Fibroblast of skin of left biceps (primary cell): ENCODE measurements around the gene INPPL1.
"Not testable (repeated sequence)": the region's sequence is repeated elsewhere in the genome, so short reads cannot be mapped to it uniquely, and the experiment has no call there.

Source experiments
- DNase-seq, 2 experiments: peaks; one replicate each; pipeline ENCODE4 v3.0.0-alpha.2; 2013; ENCODE audit warnings: low read depth in 2 of 2

INPPL1 gene, protein sequence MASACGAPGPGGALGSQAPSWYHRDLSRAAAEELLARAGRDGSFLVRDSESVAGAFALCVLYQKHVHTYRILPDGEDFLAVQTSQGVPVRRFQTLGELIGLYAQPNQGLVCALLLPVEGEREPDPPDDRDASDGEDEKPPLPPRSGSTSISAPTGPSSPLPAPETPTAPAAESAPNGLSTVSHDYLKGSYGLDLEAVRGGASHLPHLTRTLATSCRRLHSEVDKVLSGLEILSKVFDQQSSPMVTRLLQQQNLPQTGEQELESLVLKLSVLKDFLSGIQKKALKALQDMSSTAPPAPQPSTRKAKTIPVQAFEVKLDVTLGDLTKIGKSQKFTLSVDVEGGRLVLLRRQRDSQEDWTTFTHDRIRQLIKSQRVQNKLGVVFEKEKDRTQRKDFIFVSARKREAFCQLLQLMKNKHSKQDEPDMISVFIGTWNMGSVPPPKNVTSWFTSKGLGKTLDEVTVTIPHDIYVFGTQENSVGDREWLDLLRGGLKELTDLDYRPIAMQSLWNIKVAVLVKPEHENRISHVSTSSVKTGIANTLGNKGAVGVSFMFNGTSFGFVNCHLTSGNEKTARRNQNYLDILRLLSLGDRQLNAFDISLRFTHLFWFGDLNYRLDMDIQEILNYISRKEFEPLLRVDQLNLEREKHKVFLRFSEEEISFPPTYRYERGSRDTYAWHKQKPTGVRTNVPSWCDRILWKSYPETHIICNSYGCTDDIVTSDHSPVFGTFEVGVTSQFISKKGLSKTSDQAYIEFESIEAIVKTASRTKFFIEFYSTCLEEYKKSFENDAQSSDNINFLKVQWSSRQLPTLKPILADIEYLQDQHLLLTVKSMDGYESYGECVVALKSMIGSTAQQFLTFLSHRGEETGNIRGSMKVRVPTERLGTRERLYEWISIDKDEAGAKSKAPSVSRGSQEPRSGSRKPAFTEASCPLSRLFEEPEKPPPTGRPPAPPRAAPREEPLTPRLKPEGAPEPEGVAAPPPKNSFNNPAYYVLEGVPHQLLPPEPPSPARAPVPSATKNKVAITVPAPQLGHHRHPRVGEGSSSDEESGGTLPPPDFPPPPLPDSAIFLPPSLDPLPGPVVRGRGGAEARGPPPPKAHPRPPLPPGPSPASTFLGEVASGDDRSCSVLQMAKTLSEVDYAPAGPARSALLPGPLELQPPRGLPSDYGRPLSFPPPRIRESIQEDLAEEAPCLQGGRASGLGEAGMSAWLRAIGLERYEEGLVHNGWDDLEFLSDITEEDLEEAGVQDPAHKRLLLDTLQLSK

DNA sequence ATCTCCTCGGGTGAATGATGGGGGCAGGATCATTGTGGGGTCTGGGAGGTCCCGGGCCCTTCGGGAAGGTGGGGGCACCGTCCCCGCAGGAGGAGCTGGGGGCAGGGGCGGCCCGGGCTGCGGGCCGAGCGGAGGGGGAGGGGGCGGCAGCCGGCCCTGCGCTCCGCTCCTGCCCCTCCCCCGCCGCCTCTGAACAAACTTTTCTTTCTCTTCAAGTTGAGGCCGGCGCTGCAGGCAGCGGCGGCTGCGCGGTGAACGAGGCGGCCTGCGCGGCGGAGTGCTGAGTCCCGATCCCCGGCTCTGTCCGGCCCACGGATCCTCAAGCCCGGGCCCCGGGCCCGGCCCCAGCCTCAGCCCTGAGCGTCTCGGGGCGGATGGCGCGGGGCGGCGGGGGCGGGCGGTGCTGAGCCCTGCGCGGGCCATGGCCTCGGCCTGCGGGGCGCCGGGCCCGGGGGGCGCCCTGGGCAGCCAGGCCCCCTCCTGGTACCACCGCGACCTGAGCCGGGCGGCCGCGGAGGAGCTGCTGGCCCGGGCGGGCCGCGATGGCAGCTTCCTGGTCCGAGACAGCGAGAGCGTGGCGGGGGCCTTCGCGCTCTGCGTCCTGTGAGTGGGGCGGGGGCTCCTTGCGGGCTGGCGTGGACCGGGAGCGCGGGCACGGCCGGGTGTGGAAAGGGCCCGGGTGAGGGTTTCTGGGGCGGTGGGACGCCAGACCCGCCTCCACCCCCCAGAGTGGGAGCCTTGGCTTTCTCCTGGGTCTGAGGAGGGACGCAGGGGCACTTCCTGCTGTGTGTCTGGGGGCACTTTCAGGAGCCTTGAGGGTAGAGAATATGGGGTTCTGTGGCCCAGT is at the start of gene INPPL1:
Gene INPPL1 (plus strand): TSS at position 204 of the 847 bp plus-strand sequence. CDS start 218 bp downstream, at position 422.
- DNase-seq, result no peak

DNA sequence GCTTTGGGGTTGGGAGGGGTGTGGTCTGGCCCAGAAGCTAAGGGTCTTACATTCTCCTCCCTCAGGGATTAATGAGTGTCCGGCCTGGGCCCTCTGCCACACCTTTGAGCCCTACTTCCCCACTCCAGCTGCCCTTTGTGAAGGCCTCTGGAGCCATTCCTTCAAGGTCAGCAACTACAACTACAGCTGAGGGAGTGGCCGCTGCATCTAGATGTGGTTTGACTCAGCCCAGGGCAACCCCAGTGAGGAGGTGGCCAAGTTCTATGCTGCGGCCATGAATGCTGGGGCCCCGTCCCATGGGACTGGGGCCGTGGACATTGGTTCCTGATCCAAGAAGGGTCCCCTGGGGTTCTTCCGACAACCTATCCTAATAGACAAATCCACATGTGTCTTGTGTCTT is 46.9 kb upstream of the INPPL1 start:
- DNase-seq, result no peak

DNA sequence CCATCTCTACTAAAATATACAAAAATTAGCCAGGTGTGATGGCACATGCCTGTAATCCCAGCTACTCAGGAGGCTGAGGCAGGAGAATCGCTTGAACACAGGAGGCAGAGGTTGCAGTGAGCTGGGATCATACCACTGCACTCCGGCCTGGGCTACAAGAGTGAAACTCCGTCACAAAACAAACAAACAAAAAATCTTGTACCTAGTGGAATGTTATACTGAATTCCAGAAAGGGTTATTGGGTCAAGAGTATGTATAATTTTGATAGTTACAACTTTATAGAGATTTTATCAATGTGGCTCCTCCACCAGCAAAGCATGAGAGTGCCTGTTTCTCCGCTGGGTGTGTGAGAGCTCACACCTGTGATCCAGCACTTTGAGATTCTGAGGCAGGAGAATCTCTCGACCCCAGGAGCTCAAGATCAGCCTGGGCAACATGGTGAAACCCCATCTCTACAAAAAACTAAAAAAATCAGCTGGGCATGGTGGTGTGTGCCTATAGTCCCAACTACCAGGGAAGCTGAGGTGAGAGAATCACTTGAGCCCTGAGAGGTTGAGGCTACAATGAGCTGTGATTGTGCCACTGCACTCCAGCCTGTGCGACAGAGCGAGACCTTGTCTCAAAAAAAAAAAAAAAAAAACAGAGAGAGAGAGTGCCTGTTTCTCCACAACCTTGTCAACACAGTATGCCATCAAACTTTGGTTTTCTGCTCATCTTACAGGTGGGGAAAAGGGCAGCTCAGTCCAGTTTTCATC is 45.3 kb upstream of the INPPL1 start:
- DNase-seq, result no peak

DNA sequence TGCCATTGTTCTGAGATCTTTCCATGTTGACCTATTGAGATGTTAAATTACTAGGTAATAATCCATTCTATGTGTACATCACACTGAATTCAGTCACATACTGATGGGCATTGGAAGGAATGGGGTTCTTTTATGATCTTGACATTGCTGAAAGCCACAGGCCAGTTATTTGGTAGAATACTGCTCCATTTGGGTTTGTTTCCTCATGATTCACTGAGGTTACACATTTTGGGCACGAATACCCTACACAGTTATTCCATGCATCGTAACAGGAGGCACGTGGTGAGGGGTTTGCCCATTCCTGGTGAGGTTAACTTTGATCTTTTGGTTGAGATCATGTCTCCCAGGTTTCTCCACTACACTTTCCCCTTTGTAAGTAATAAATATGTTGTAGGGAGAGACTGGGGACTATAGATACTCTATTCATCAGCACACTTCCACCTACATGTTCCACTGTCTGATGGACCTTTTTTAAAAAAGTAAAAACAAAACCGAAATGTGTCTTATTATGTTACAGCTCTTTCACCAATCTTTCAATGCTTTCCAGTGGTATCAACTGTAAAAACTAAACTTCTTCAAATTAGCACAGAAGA is 44.7 kb upstream of the INPPL1 start:
- no peak for DNase-seq

DNA sequence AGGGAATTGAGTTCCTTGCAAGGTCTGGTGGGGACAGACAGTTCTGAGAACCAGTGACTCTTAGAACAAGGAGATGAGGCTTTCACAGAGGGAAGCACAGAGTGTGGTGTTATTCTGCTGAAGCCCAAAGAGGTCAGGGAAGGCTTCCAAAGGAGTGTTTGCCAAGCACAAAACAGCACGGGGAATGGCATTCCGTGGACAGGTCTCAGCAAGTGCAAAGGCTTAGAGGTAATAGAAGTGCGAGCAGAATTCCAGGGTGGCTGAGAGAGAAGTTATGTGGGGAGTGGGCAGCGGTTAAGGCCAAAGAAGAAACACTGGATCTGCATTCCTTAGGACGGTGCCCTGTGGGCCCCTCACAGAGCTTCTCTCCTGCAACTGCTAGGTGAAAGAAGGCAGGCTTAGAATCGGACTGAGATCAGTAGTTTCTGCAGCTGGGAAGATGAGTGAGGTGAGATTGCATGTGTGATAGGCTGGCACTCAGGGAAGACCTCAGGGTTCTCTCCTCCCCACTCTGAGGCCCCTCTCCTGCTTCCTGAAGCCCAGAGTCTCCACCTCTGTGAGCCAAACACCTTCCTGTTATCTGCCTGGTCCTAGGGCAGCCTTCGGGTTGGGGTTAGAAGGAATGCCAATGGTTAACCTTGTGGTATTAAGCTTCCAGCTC is 43.5 kb upstream of the INPPL1 start:
- DNase-seq, result not testable (repeated sequence)

DNA sequence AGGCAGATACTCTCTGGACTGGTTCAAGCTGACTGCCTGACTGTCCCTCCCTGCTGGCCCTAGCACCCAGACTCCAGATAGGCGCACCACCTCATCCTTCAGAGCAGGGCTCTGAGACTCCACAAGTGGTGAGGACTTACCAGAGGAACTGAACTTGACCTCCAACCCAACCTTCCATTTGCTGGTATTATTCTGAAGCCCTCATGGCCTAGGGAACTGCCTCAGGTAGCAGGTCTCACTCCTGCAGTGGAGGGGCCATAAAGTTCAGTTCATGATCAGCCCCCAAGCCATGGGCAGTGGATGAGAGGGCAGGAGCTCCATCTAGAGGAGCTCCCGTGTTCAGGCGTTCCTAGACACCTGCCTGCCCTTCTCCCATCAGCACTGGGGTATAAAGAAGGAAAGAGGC is 43.0 kb upstream of the INPPL1 start:
- DNase-seq, result not testable (repeated sequence)

DNA sequence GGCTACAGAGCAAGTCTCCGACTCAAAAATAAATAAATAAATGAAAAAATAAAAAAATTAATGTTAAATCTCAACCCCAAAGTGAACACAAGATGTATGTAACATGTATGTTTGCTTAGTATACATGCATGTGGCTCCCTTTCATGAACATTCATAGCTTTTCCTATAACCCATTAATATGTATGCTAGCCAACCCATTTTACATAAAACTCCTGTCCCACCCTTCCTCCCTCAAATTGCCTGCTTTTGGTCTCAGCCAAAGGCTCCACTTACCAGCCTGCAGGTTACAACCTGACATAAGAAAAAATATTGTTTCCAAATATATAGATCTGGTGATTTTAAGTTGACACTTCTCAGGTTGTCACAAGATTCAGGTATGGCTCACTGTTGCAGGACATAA is 36.3 kb upstream of the INPPL1 start:
- DNase-seq, result no peak

DNA sequence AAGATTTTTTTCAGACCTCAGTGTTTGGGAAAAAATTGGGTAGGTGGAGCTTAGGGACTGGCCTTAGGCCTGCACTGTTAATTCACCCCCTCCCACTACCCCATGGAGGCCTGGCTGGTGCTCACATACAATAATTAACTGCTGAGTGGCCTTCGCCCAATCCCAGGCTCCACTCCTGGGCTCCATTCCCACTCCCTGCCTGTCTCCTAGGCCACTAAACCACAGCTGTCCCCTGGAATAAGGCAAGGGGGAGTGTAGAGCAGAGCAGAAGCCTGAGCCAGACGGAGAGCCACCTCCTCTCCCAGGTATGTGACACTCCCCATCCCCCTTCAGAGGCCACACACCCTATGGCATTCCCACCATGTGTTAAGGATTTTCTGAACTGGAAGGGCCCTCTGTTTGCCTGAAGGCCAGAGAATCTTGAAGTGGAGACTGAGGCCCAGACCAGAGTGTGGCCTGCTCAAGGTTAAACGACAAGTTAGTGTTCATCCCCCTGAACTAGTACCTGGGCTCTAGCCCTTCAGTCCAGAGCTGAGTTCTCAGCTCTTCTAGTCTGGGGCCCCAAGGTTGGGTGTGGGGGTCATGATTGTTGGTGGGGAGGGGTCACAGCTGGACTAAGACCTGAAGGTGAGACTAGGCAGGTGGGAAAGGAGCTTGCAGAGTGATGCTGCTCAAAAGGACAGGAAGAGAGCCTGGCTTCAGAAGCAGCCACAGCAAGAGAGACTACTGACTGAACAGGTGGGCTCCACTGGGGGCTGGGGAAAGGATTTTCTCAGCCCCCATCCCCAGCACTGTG is 34.9 kb upstream of the INPPL1 start:
- no peak for DNase-seq

DNA sequence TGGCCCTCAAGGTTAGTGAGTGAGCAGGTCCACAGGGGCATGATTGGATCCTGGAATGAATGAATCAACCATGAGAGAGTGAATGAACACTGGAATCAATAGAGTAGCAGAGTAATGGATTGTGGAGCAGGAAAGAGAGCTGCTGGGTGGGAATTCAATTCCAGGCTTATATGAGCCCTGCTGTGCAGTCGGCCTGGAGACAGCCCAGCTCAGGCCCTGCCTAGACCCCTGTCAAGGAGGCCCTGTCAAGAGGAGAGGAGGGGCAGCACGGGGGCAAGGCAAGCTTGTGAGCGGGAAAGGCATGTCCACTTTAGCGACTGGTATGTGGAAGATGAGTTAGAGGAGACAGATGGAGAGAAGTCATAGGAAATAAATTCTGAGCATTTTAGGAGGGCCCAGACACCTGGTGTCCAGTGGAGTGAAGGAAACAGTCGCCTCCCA is 33.9 kb upstream of the INPPL1 start:
- no peak for DNase-seq

DNA sequence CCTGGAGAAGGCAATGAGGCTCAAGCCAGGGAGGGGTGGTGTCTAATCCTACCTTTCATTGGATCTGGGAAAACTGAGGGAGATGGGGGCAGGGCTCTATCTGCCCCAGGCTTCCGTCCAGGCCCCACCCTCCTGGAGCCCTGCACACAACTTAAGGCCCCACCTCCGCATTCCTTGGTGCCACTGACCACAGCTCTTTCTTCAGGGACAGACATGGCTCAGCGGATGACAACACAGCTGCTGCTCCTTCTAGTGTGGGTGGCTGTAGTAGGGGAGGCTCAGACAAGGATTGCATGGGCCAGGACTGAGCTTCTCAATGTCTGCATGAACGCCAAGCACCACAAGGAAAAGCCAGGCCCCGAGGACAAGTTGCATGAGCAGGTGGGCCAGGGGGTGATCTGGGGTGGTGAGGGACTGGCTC is 32.6 kb upstream of the INPPL1 start, which contains the start of gene FOLR1:
Gene FOLR1 (plus strand): TSS at position 180 of the 421 bp plus-strand sequence. CDS start 34 bp downstream, at position 214.
- DNase-seq, result no peak

DNA sequence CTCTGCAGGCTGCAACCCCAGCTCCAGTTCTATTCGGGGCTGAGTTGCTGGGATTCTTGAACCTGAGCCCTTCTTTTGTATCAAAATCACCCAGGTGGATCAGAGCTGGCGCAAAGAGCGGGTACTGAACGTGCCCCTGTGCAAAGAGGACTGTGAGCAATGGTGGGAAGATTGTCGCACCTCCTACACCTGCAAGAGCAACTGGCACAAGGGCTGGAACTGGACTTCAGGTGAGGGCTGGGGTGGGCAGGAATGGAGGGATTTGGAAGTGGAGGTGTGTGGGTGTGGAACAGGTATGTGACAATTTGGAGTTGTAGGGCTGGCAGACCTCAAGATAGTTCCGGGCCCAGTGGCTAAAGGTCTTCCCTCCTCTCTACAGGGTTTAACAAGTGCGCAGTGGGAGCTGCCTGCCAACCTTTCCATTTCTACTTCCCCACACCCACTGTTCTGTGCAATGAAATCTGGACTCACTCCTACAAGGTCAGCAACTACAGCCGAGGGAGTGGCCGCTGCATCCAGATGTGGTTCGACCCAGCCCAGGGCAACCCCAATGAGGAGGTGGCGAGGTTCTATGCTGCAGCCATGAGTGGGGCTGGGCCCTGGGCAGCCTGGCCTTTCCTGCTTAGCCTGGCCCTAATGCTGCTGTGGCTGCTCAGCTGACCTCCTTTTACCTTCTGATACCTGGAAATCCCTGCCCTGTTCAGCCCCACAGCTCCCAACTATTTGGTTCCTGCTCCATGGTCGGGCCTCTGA is 28.9 kb upstream of the INPPL1 start:
- no peak for DNase-seq

DNA sequence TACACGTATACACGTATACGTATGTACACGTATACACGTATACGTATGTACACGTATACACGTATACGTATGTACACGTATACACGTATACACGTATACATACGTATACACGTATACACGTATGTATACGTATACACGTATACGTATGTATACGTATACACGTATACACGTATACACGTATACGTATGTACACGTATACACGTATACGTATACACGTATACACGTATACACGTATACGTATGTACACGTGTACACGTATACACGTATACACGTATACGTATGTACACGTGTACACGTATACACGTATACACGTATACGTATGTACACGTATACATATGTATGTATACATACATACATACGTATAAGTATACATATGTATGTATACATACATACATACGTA is 23.1 kb upstream of the INPPL1 start:
- DNase-seq, result not testable (repeated sequence)

DNA sequence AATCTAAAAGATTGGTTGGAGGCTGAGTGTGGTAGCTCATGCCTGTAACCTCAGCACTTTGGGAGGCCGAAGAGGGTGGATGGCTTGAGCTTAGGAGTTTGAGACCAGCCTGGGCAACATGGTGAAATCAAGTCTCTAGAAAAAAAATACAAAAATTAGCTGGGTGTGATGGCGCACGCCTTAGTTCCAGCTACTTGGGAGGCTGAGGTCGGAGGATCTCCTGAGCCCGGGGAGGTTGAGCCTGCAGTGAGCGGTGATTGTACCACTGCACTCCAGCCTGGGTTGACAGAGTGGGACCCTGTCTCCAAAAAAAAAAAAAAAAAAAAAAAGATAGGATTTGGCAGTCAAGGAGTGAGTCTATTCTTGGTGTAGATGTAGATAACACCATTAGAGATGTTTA is 22.0 kb upstream of the INPPL1 start:
- DNase-seq, result no peak

DNA sequence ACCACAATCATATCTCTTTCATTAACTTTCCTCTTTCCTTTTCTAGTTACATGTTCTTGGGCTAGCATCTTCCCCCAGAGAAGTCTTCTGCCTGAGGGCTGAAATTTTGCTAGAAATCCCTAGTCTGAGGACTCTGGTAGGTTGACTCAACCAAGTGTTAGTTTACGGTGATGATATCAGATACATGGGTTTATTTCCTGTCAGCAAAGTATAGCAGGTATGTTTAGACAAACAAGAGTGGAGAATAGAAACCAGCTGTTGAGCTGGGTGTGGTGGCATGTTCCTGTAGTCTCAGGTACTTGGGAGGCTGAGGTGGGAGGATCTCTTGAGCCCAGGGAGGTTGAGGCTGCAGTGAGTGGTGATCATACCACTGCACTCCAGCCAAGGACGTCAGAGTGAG is 21.4 kb upstream of the INPPL1 start:
- DNase-seq, result no peak

DNA sequence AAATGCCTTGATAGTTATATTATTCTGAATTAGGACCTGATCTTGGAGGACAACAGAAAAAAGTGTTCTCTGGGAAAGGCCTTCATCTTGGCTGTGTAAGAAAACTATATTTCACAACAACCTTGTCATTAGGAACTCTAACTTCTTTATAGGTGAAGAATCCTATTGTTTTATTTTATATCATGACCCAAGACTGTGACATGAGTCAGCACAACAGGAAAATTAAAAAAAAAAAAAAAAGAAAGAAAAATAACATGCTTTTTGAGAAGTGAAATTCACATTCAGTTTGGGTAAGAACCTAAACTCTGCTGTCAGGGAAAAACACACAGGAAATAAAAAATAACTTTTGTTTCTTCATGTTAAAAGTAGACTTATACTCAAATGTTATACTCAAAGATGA is 19.7 kb upstream of the INPPL1 start:
- DNase-seq, result no peak

DNA sequence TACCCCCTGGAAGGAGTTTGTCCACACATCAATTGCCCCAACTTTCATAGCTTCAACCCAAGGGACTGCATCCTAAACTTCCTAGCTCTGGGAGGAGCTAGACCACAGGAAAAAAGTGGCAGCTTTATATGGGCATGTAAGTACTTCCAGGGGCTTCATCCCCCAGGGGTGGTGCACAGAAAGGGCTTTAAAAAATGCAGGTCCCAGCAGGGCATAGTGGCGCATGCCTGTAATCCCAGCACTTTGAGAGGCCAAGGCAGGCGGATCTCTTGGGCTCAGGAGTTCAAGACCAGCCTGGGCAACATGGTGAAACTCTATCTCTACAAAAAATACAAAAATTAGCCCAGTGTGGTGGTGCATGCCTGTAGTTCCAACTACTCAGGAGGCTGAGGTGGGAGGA is 17.8 kb upstream of the INPPL1 start:
- DNase-seq, result not testable (repeated sequence)

DNA sequence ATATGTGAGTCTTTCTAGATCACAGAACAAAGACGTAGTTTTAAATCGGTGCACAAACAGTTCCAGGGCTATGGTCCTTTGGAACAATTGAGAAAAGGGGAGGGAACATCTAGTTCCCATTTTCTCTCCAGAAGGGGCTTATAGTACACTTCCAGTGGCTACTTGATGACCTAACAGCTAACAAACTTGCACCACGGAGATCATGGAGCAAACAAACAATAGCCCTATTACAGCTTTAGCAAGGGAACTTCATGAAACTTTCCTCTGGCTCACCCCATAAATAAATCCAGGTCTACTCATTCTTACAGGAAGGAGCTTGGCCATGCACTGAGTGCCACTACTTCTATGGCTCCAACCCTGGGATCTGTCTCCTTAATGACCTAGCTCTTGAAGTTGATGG is 16.3 kb upstream of the INPPL1 start:
- no peak for DNase-seq

DNA sequence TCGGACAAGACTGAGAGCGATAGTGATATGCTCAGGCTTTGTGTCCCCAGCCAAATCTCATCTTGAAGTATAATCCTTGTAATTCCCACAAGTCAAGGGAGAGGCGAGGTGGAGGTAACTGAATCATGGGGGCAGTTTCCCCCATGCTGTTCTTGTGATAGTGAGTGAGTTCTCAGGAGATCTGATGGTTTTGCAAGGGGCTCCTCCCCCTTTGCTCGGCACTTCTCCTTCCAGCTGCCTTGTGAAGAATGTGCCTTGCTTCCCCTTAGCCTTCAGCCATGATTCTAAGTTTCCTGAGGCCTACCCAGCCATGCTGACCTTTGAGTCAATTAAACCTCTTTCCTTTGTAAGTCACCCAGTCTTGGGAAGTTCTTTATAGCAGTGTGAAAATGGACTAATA is 15.5 kb upstream of the INPPL1 start:
- no peak for DNase-seq
